Adrenal gland (tissue), 5 donors: Measurements from ENCODE around the gene SLC25A46.
"Not testable (repeated sequence)": the region's sequence is repeated elsewhere in the genome, so short reads cannot be mapped to it uniquely, and the experiment has no call there.

Experiments used
- POLR2A ChIP-seq, 2 donors: fragments of 450-650 bp; IDR thresholded peaks; one replicate each; pipeline ENCODE4 v1.6.1; 2017; ENCODE audit warnings: antibody characterized with exemption in 2 of 2, mild to moderate bottlenecking in 2 of 2, moderate library complexity in 1 of 2
- TF ChIP-seq, protein P1 (sequence below), 6 experiments: fragments of 450-650 bp in 4 of 6; fragments of 200-600 bp in 2 of 6; sonication (generic) in 1 of 6; IDR thresholded peaks; 1 replicate in 5 of 6; 2 replicates in 1 of 6; pipeline versions ENCODE4 v1.5.1 to v1.8.0; 2016 to 2021; ENCODE audit warnings: antibody characterized with exemption in 6 of 6, mild to moderate bottlenecking in 2 of 6, moderate library complexity in 1 of 6
- donor health status: DM: no; HTN: no; CAD: no.

DNA sequence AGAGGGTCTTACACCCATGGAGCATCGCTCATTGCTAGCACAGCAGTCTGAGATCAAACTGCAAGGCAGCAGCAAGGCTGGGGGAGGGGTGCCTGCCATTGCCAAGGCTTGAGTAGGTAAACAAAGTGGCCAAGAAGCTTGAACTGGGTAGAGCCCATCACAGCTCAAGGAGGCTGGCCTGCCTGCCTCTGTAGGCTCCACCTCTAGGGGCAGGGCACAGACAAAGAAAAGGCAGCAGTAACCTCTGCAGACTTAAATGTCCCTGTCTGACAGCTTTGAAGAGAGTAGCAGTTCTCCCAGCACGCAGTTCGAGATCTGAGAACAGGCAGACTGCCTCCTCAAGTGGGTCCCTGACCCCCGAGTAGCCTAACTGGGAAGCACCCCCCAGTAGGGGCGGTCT lies 46.1 kb upstream of the SLC25A46 start:
- TF ChIP-seq, protein P1, sequence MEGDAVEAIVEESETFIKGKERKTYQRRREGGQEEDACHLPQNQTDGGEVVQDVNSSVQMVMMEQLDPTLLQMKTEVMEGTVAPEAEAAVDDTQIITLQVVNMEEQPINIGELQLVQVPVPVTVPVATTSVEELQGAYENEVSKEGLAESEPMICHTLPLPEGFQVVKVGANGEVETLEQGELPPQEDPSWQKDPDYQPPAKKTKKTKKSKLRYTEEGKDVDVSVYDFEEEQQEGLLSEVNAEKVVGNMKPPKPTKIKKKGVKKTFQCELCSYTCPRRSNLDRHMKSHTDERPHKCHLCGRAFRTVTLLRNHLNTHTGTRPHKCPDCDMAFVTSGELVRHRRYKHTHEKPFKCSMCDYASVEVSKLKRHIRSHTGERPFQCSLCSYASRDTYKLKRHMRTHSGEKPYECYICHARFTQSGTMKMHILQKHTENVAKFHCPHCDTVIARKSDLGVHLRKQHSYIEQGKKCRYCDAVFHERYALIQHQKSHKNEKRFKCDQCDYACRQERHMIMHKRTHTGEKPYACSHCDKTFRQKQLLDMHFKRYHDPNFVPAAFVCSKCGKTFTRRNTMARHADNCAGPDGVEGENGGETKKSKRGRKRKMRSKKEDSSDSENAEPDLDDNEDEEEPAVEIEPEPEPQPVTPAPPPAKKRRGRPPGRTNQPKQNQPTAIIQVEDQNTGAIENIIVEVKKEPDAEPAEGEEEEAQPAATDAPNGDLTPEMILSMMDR (IDR thresholded peaks at IDR 0.05), result not testable (repeated sequence)
- not testable (repeated sequence) for TF ChIP-seq POLR2A (IDR thresholded peaks at IDR 0.05)
